Neural progenitor cell (in vitro differentiated cells): ENCODE results near the gene SLC47A2. TPM values are rescaled to one million over a fixed set of nuclear protein-coding genes. Genes with fewer than 3 reads are reported as not detected.

ENCODE experiments used
- DNase-seq: peaks from one replicate; pipeline ENCODE4 v3.0.0-alpha.2; 2016; ENCODE audit warnings: low spot score
- H2AFZ ChIP-seq: fragments of 200-600 bp; sonication (generic); replicated peaks from 2 replicates; pipeline ENCODE4 v1.6.1; 2016; ENCODE audit warnings: antibody characterized with exemption
- H3F3A ChIP-seq: fragments of 200-600 bp; sonication (generic); 2 replicates; pipeline ENCODE4 v1.6.1; 2016; ENCODE audit warnings: antibody characterized with exemption, low read depth
- H3K27ac ChIP-seq: fragments of 200-600 bp; sonication (generic); 2 replicates; pipeline ENCODE4 v1.5.1; 2016; ENCODE audit warnings: mild to moderate bottlenecking
- H3K27me3 ChIP-seq: fragments of 200-600 bp; sonication (generic); 2 replicates; pipeline ENCODE4 v1.6.1; 2016; ENCODE audit warnings: mild to moderate bottlenecking, moderate library complexity
- H3K36me3 ChIP-seq: fragments of 200-600 bp; sonication (generic); 2 replicates; pipeline ENCODE4 v1.5.1; 2016
- H3K4me1 ChIP-seq: fragments of 200-600 bp; sonication (generic); 2 replicates; pipeline ENCODE4 v1.6.1; 2016; ENCODE audit warnings: mixed run types
- H3K4me2 ChIP-seq: fragments of 200-600 bp; sonication (generic); 2 replicates; pipeline ENCODE4 v1.6.1; 2016
- H3K4me3 ChIP-seq: fragments of 200-600 bp; sonication (generic); 2 replicates; pipeline ENCODE4 v1.5.1; 2016
- H3K79me2 ChIP-seq: fragments of 200-600 bp; sonication (generic); 2 replicates; pipeline ENCODE4 v1.6.1; 2016; ENCODE audit warnings: low read depth
- H3K9ac ChIP-seq: fragments of 200-600 bp; sonication (generic); 2 replicates; pipeline ENCODE4 v1.6.1; 2016
- H3K9me3 ChIP-seq: fragments of 200-600 bp; sonication (generic); 2 replicates; pipeline ENCODE4 v1.5.1; 2016; ENCODE audit warnings: low read depth
- H4K20me1 ChIP-seq: fragments of 200-600 bp; sonication (generic); 2 replicates; pipeline ENCODE4 v1.6.1; 2016; ENCODE audit warnings: low read depth
- H3K27ac Mint-ChIP-seq: 3 replicates; pipeline ENCODE4 v1.8.0; 2021; ENCODE audit warnings: mixed read lengths
- H3K27me3 Mint-ChIP-seq: 2 replicates; pipeline ENCODE4 v1.8.0; 2022; ENCODE audit warnings: low read depth, mild to moderate bottlenecking, inconsistent platforms, moderate library complexity, mixed read lengths; ENCODE audit not compliant: insufficient read depth
- H3K36me3 Mint-ChIP-seq: 3 replicates; pipeline ENCODE4 v1.8.0; 2021; ENCODE audit warnings: mixed read lengths
- H3K4me1 Mint-ChIP-seq: 3 replicates; pipeline ENCODE4 v1.8.0; 2021; ENCODE audit warnings: mixed read lengths
- H3K4me3 Mint-ChIP-seq: 3 replicates; pipeline ENCODE4 v1.8.0; 2021; ENCODE audit warnings: mild to moderate bottlenecking, moderate library complexity, mixed read lengths
- H3K9me3 Mint-ChIP-seq: 3 replicates; pipeline ENCODE4 v1.8.0; 2020; ENCODE audit warnings: mixed read lengths
- EZH2 ChIP-seq: fragments of 200-600 bp; sonication (generic); IDR thresholded peaks from 2 replicates; pipeline ENCODE4 v1.6.1; 2017; ENCODE audit warnings: antibody characterized with exemption, mild to moderate bottlenecking, moderate library complexity
- EZH2phosphoT487 ChIP-seq: fragments of 200-600 bp; sonication (generic); IDR thresholded peaks from 2 replicates; pipeline ENCODE4 v1.6.1; 2017; ENCODE audit warnings: antibody characterized with exemption
- total RNA-seq: library from RNA; depleted of rRNA; stranded (reverse); fragments of >200 nt; gene quantifications from 2 replicates; pipeline ENCODE4 v1.2.3, GENCODE V29; 2015; ENCODE audit warnings: low replicate concordance
- TF ChIP-seq, protein P1 (sequence below): fragments of 200-600 bp; sonication (generic); IDR thresholded peaks from 2 replicates; pipeline ENCODE4 v1.5.1; 2017; ENCODE audit warnings: antibody characterized with exemption, mild to moderate bottlenecking

The SLC47A2 gene
- total RNA-seq, 1 donor from 2014 or later = 0.39 TPM

- TF ChIP-seq EZH2 = no peak
- H3K4me3 ChIP-seq = no peak overlapping the region
- no peaks in the 10 kb centered on the region for H3K36me3 Mint-ChIP-seq
- H3K9ac ChIP-seq = no peak overlapping the region
- no peak overlapping the region for H3K4me2 ChIP-seq
- no peaks in the 10 kb centered on the region for H3K79me2 ChIP-seq
- H3K9me3 ChIP-seq = no peaks in the 10 kb centered on the region
- H3K4me1 ChIP-seq = peaks cover 3% of the 10 kb centered on the region
- H2AFZ ChIP-seq = peak overlapping the region; percentile 67
- peak; percentile 52 for DNase-seq
- H3K27me3 ChIP-seq = no peaks in the 10 kb centered on the region
- no peaks in the 10 kb centered on the region for H3K4me1 Mint-ChIP-seq
- no peak overlapping the region for H3K4me3 Mint-ChIP-seq
- H3K27ac Mint-ChIP-seq = no peak overlapping the region
- peaks cover 13% of the 10 kb centered on the region for H3K27me3 Mint-ChIP-seq
- no peaks in the 10 kb centered on the region for H3F3A ChIP-seq
- no peaks in the 10 kb centered on the region for H3K9me3 Mint-ChIP-seq
- no peak overlapping the region for H3K27ac ChIP-seq
- H4K20me1 ChIP-seq = no peaks in the 10 kb centered on the region
- no peaks in the 10 kb centered on the region for H3K36me3 ChIP-seq
Measured at GRCh38 chr17:19759568-19760549, 43.5 kb upstream of the SLC47A2 start.

- no peak for DNase-seq
- Mint-ChIP-seq H3K27me3 (peaks cover 18% of the 10 kb centered on the region), H3K27ac (no peak overlapping the region)
Measured at GRCh38 chr17:19757536-19758180, 41.3 kb upstream of the SLC47A2 start.

DNA sequence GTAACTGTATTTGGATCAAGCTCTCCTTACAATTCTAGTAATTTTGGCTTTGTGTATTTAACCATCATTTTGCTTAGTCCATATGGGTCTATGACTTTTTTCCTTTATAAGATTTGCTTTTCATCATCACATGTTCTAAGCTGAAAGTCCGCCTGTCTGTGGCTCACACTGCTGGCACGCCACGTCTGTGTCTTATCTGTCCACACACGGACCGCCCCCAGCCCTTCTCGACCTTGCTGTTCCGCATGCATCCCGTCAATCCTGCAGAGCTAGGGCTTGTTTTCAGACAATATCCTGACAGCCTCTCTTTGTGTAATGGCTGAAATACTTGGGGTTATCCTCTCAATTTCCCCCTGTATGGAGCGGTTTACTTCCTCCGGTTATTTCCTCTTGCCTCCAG is 40.2 kb upstream of the SLC47A2 start:
- Histone ChIP-seq H3K27me3 (no peaks in the 10 kb centered on the region), H3F3A (no peaks in the 10 kb centered on the region), H3K4me1 (peaks cover 3% of the 10 kb centered on the region), H3K4me2 (no peak overlapping the region), H3K9ac (no peak overlapping the region), H4K20me1 (no peaks in the 10 kb centered on the region), H3K9me3 (no peaks in the 10 kb centered on the region), H2AFZ (no peak overlapping the region), H3K36me3 (no peaks in the 10 kb centered on the region), H3K4me3 (no peak overlapping the region), H3K79me2 (no peaks in the 10 kb centered on the region), H3K27ac (no peak overlapping the region)
- H3K27ac Mint-ChIP-seq = no peak overlapping the region
- TF ChIP-seq, protein P1, sequence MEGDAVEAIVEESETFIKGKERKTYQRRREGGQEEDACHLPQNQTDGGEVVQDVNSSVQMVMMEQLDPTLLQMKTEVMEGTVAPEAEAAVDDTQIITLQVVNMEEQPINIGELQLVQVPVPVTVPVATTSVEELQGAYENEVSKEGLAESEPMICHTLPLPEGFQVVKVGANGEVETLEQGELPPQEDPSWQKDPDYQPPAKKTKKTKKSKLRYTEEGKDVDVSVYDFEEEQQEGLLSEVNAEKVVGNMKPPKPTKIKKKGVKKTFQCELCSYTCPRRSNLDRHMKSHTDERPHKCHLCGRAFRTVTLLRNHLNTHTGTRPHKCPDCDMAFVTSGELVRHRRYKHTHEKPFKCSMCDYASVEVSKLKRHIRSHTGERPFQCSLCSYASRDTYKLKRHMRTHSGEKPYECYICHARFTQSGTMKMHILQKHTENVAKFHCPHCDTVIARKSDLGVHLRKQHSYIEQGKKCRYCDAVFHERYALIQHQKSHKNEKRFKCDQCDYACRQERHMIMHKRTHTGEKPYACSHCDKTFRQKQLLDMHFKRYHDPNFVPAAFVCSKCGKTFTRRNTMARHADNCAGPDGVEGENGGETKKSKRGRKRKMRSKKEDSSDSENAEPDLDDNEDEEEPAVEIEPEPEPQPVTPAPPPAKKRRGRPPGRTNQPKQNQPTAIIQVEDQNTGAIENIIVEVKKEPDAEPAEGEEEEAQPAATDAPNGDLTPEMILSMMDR = no peak
- no peak for TF ChIP-seq EZH2phosphoT487
- no peak for TF ChIP-seq EZH2
- no peaks in the 10 kb centered on the region for H3K4me1 Mint-ChIP-seq
- no peaks in the 10 kb centered on the region for H3K9me3 Mint-ChIP-seq
- DNase-seq = no peak
- no peak overlapping the region for H3K4me3 Mint-ChIP-seq
- H3K36me3 Mint-ChIP-seq = no peaks in the 10 kb centered on the region
- H3K27me3 Mint-ChIP-seq = peaks cover 18% of the 10 kb centered on the region

More at GRCh38 chr17:19757536-19758180, 41.3 kb upstream of the SLC47A2 start:
- Histone ChIP-seq H3K27me3 (no peaks in the 10 kb centered on the region), H3K79me2 (no peaks in the 10 kb centered on the region), H4K20me1 (no peaks in the 10 kb centered on the region), H3K4me1 (peaks cover 3% of the 10 kb centered on the region), H3K9me3 (no peaks in the 10 kb centered on the region), H3K9ac (no peak overlapping the region), H2AFZ (no peak overlapping the region), H3K36me3 (no peaks in the 10 kb centered on the region), H3F3A (no peaks in the 10 kb centered on the region), H3K27ac (no peak overlapping the region), H3K4me3 (no peak overlapping the region), H3K4me2 (no peak overlapping the region)
- Mint-ChIP-seq H3K9me3 (no peaks in the 10 kb centered on the region), H3K36me3 (no peaks in the 10 kb centered on the region), H3K4me3 (no peak overlapping the region), H3K4me1 (no peaks in the 10 kb centered on the region)
- TF ChIP-seq EZH2 = no peak
- TF ChIP-seq EZH2phosphoT487 = no peak
- TF ChIP-seq, protein P1 = no peak
